B cell (primary cell): Measurements from ENCODE around the gene WWC2. TPM values are rescaled to one million over a fixed set of nuclear protein-coding genes. Genes with fewer than 3 reads are reported as not detected.

Experiments
- ATAC-seq: fragments of 200-7000 bp; cut with Tn5 transposase; one replicate; pipeline ENCODE4 v1.10.0; 2021; ENCODE audit warnings: low read depth, mild to moderate bottlenecking, moderate number of reproducible peaks, moderate library complexity
- CTCF ChIA-PET: fragments of 350-600 bp; sonication (Branson Sonifier 250); formaldehyde crosslinking; loops from one replicate; lab custom pipeline; 2021; ENCODE audit warnings: antibody characterized with exemption, inconsistent platforms; lab: Charles Lee
- POLR2A ChIA-PET: fragments of 350-600 bp; sonication (Branson Sonifier 250); formaldehyde crosslinking; loops from one replicate; lab custom pipeline; 2021; ENCODE audit warnings: antibody characterized with exemption; lab: Charles Lee
- DNase-seq: peaks from one replicate; pipeline ENCODE4 v3.0.0; 2013
- H2AFZ ChIP-seq: 2 replicates; pipeline ENCODE4 v1.6.1; 2012; ENCODE audit warnings: mild to moderate bottlenecking, low read depth, low read length; ENCODE audit not compliant: insufficient read depth, poor library complexity, severe bottlenecking
- H3K27ac ChIP-seq, 2 donors: 1 replicate in 1 of 2; 2 replicates in 1 of 2; pipeline ENCODE4 v1.5.1; 2012 to 2013; ENCODE audit warnings: low read length in 2 of 2, mild to moderate bottlenecking in 2 of 2, moderate library complexity in 1 of 2
- H3K27me3 ChIP-seq, 4 experiments: fragments of 200-600 bp in 1 of 4; sonication (generic) in 1 of 4; replicated peaks in 1 of 4; 1 replicate in 2 of 4; 2 replicates in 2 of 4; pipeline versions ENCODE4 v1.6.1 to v1.7.0; 2013 to 2016; ENCODE audit warnings: low read length in 3 of 4, mild to moderate bottlenecking in 2 of 4, mixed read lengths in 1 of 4, moderate library complexity in 1 of 4; ENCODE audit not compliant: insufficient read depth in 4 of 4, control insufficient read depth in 3 of 4; ENCODE audit errors: control extremely low read depth in 1 of 4
- H3K36me3 ChIP-seq, 2 experiments: replicated peaks in 1 of 2; 1 replicate in 1 of 2; 2 replicates in 1 of 2; pipeline versions ENCODE4 v1.6.1 to v1.7.1; 2013; ENCODE audit warnings: low read length in 1 of 2; ENCODE audit not compliant: insufficient read depth in 2 of 2, control insufficient read depth in 1 of 2; ENCODE audit errors: control extremely low read depth in 1 of 2, extremely low read depth in 1 of 2
- H3K4me1 ChIP-seq, 2 donors: fragments of 200-600 bp in 1 of 2; sonication (generic) in 1 of 2; 1 replicate in 1 of 2; 2 replicates in 1 of 2; pipeline versions ENCODE4 v1.5.1 to v1.6.1; 2013 to 2017; ENCODE audit warnings: low read length in 2 of 2; ENCODE audit not compliant: control insufficient read depth in 2 of 2, insufficient read depth in 2 of 2
- H3K4me2 ChIP-seq: replicated peaks from 2 replicates; pipeline ENCODE3; 2012; ENCODE audit warnings: mild to moderate bottlenecking, low read depth, low read length; ENCODE audit not compliant: poor library complexity, severe bottlenecking
- H3K4me3 ChIP-seq, 5 experiments: fragments of 200-600 bp in 1 of 5; sonication (generic) in 1 of 5; 1 replicate in 3 of 5; 2 replicates in 2 of 5; pipeline versions ENCODE4 v1.5.1 to v1.7.0; 2011 to 2016; ENCODE audit warnings: low read length in 4 of 5, mild to moderate bottlenecking in 4 of 5, low read depth in 2 of 5, control low read depth in 1 of 5, moderate library complexity in 1 of 5; ENCODE audit not compliant: insufficient read depth in 1 of 5; ENCODE audit errors: control extremely low read depth in 1 of 5, extremely low read depth in 1 of 5
- H3K79me2 ChIP-seq: fragments of 200-600 bp; sonication (generic); one replicate; pipeline ENCODE4 v1.6.0; 2016; ENCODE audit warnings: low read length; ENCODE audit not compliant: control insufficient read depth, insufficient read depth
- H3K9ac ChIP-seq: fragments of 200-600 bp; sonication (generic); 2 replicates; pipeline ENCODE4 v1.6.1; 2017; ENCODE audit warnings: mild to moderate bottlenecking, low read length, moderate library complexity
- H3K9me3 ChIP-seq, 3 donors: one replicate each; pipeline versions ENCODE4 v1.6.1 to v1.7.1; 2013; ENCODE audit warnings: low read length in 2 of 3; ENCODE audit not compliant: control insufficient read depth in 2 of 3, insufficient read depth in 1 of 3; ENCODE audit errors: control extremely low read depth in 1 of 3
- H4K20me1 ChIP-seq: 2 replicates; pipeline ENCODE4 v1.6.0; 2012; ENCODE audit warnings: mild to moderate bottlenecking, low read length; ENCODE audit not compliant: insufficient read depth, control insufficient read depth, poor library complexity, severe bottlenecking
- H3K27ac Mint-ChIP-seq: one replicate; pipeline ENCODE4 v1.8.0; 2021; ENCODE audit warnings: mixed read lengths
- H3K27me3 Mint-ChIP-seq: one replicate; pipeline ENCODE4 v1.8.0; 2021; ENCODE audit warnings: mixed read lengths
- H3K4me1 Mint-ChIP-seq: one replicate; pipeline ENCODE4 v1.8.0; 2021; ENCODE audit warnings: mixed read lengths
- H3K4me3 Mint-ChIP-seq: one replicate; pipeline ENCODE4 v1.8.0; 2021; ENCODE audit warnings: mixed read lengths
- H3K9me3 Mint-ChIP-seq: one replicate; pipeline ENCODE4 v1.8.0; 2022; ENCODE audit warnings: mixed read lengths; ENCODE audit not compliant: insufficient read depth
- CTCF ChIP-seq: fragments of 200-600 bp; IDR thresholded peaks from one replicate; pipeline ENCODE4 v1.8.0; 2022; ENCODE audit warnings: antibody characterized with exemption, mild to moderate bottlenecking
- EZH2 ChIP-seq: IDR thresholded peaks from 2 replicates; pipeline ENCODE4 v1.6.1; 2012; ENCODE audit warnings: borderline replicate concordance, low read depth, mild to moderate bottlenecking, moderate library complexity, low read length; ENCODE audit not compliant: insufficient read depth, poor library complexity, severe bottlenecking
- WGBS: methylation state at CpG from one replicate; pipeline ENCODE4 v1.1.5; 2013; ENCODE audit warnings: missing lambda C conversion rate; ENCODE audit not compliant: insufficient coverage; 5-methylcytosine and 5-hydroxymethylcytosine counted together
- intact Hi-C: fragments of 100-400 bp; cut with micrococcal nuclease; formaldehyde crosslinking; loops from one replicate; pipeline ENCODE4 v1.10.0; 2022
- polyA plus RNA-seq: library from polyadenylated mRNA; depleted of rRNA; stranded (reverse); fragments of >200 nt; gene quantifications from 2 replicates; pipeline ENCODE4 v1.2.3, GENCODE V29; 2012
- total RNA-seq, 2 donors: library from RNA; stranded (reverse); fragments of 120-200 nt in 1 of 2; gene quantifications; 1 replicate in 1 of 2; 2 replicates in 1 of 2; pipeline versions ENCODE4 v1.2.3 to v1.2.4, GENCODE V29; 2013 to 2022

The WWC2 gene
- total and polyA plus RNA-seq, 2 donors (not counting 1 experiment from before 2014, with no cell fraction given): 0.07 to 0.32 TPM

DNA sequence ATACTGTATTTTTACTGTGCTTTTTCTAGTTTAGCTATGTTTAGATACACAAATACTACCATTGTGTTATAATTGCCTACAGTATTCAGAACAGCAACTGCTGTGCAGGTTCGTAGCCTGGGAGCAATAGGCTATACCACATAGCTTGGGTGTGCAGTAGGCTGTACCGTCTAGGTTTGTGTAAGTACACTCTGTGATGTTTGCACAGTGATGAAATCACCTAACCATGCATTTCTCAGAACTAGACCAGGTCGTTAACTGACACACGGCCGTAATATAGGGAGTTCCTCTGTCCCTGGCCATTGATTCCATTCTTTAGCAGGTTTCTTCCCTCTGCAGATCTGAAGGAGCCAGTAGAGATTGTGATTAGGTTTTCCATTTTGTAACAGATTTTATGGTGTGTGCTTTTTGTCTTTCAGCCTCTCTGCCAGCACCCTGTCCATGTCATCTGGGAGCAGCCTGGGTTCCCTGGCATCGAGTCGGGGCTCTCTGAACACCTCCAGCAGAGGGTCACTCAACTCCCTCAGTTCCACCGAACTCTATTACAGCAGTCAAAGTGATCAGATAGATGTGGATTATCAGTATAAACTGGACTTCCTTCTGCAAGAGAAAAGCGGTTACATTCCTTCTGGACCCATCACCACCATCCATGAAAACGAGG lies 161.6 kb downstream of the WWC2 start:
- Histone ChIP-seq H3K9ac (no peak overlapping the region), H4K20me1 (no peaks in the 10 kb centered on the region), H3K9me3 (no peaks in the 10 kb centered on the region), H2AFZ (no peak overlapping the region), H3K27ac (no peak overlapping the region), H3K79me2 (no peaks in the 10 kb centered on the region), H3K4me3 (no peak overlapping the region), H3K4me1 (no peaks in the 10 kb centered on the region), H3K4me2 (no peak overlapping the region), H3K36me3 (no peaks in the 10 kb centered on the region), H3K27me3 (no peaks in the 10 kb centered on the region)
- Mint-ChIP-seq H3K27ac (no peak overlapping the region), H3K4me1 (no peaks in the 10 kb centered on the region), H3K4me3 (no peak overlapping the region), H3K9me3 (no peaks in the 10 kb centered on the region), H3K27me3 (peaks cover 9% of the 10 kb centered on the region)
- DNase-seq (no peak), ATAC-seq (no peak)
- 33% methylated on average over 1 of the region's 10 CpGs for WGBS
- ChIA-PET POLR2A (no interaction called here), CTCF (interaction anchor here (0.6 to 2.9 kb wide), 8 partner anchors 10 to 415 kb away, joined by 3 to 17 read pairs (median 9); no protein-coding TSS in a partner anchor)
- intact Hi-C loops: loop anchor here (2.0 kb wide), 1 partner anchor 782 kb away; no protein-coding TSS in a partner anchor
- TF ChIP-seq EZH2: no peak
- no peak for TF ChIP-seq CTCF
